HG03571 (cell line): ENCODE results near the gene BRF1.
"Not testable (repeated sequence)": the region's sequence is repeated elsewhere in the genome, so short reads cannot be mapped to it uniquely, and the experiment has no call there.

Experiments used
- ATAC-seq: cut with Tn5 transposase; IDR thresholded peaks from one replicate; pipeline ENCODE4 v1.9.1; 2021; ENCODE audit not compliant: unreplicated experiment

The BRF1 gene

DNA sequence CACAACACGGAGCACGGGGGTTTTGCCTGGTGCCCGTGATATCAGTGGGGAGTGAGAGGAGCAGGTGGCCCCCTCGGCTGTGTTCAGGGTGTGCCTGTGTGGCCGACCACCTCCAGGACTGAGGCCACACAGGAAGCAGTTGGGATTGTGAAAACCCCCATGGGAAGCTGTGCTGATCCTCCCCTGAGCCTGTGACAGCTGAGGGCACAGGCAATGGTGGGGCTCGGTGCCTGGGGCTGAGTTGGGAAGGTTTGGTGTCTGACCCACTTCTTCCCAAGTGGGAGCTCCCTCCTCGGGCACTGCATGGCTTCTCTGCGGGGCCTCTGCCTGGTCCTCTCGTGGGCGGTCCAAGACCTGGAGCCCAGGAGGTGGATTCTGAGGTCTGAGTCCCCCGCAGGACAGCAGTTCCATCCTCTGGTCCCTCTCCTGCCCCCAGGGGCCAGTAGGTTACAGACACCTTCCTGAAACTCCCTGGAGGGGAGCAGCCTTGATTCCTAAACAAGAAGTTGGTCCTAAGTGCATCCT is 31.6 kb upstream of the BRF1 start:
- ATAC-seq, result no peak

DNA sequence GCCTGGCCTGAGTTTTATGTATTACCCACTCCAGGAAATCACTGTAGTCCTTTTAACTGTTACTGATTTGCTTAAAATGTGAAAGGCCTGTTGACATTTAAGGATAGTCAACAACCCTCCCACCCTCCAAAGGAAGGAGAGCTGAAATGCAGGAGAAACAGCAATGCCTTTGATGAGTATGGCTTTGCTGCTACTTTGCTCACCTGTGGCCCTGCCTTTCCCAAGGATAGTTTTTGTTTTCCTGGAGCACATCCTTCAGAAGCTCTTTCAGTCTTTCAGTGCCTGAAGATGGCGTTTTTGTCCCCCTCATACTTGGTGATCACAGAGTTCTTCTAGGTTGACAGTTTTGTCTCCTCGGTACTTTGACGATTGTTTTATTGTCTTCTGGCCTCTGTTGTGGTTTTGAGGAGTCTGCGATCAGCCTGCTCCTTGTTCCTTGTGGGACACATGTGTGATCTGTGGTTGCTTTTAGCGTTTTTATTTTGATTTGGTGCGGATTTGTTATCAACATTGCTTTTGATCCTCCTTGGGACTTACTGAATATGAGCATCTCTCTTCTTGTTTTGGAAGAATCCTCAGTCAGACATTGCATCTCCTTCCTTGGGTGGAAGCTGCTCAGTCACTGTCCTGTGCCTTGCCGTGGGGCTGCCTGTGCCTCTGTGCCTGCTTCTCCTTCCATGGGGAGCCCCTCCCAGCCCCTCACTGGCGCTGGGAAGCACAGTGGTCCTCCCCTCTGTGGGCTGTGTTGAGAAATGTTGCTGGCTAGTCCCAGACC is 31.0 kb upstream of the BRF1 start:
- no peak for ATAC-seq

DNA sequence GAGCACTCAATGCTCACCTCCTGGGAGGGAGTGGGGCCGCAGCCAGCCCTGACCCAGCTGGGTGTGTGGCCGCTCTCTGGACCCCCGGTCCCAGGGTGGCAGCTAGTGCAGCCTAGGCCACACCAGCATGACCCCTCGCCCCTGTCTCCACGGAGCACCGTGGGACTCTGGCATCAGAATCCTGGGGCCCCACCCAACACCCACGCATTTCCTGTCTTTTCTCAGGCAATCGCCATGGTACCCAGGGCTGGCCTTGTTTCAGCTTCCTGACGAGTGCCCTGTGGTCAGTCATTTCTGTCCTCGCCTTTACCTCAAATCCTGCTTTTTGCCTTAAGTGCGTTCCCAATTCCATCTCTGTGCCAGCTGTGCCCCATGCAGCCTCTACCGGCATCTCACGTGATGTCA is 29.7 kb upstream of the BRF1 start:
- no peak for ATAC-seq

DNA sequence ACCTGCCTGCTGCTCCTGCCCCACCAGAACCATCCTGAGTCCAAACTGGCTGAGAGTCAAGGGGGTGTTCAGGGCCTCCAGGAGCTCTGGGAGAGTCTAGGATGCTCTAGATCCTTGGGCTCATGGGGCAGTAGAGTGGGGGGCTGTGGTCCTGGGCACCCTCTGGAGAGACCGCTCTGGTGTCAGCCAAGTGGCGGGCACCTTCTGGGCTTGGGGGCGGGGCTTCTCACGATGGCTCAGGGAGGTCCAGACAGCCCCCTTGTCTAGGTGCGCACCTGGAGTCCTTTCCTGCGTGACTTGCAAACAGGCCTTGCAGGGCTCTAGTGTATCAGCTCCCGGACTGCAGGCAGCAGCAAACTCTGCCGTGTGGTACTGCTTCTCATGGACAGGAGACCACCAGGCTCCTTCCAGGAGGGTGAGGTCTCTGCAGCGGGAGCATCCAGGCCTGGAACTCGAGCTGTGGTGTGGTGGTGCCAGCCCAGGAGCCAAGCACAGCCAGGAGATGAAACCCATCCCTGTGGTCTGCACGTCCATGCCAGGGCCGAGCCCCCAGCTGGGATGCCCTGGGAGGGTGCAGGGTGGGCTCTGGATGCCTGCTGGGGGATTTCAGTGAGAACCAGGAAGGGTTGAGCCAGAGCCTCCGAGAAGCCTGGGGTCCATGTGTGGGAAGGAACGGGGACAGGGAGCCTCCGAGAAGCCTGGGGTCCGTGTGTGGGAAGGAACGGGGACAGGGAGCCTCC is 28.8 kb upstream of the BRF1 start:
- ATAC-seq, result no peak

DNA sequence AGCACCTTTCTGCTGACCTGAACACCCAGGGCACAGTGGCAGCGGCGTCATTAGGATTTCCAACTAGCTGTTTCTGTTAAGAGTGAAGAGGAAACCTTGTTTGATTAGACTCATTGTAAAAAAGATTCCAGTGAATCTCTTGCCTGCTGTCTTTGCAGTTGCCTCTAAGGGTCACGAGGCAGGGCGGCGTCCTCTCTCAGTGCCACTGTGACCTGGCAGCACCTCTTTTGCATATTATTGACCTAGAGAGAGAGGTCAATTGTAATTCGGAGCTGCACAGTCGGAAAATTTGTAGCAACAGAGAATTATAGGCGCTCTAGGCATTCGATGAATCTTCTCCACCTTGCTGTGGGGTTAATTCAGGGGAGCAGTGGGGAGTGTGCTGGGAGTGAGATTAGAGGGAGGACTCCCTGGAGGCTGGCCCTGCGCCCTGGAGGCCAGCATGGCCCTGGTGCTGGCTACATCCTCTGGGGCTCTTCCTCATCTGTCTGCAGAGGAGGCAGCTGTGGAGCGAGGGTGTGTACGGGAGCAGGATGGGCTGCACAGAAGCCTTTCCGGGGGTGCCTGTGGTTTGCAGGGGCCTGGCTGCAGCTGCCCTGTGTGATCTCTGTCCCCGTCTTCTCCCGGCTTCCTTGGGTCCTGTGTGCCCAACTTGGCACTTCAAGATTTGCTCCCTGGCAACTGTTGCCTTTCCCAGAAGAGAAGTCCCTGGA is 28.0 kb upstream of the BRF1 start:
- ATAC-seq, result no peak

DNA sequence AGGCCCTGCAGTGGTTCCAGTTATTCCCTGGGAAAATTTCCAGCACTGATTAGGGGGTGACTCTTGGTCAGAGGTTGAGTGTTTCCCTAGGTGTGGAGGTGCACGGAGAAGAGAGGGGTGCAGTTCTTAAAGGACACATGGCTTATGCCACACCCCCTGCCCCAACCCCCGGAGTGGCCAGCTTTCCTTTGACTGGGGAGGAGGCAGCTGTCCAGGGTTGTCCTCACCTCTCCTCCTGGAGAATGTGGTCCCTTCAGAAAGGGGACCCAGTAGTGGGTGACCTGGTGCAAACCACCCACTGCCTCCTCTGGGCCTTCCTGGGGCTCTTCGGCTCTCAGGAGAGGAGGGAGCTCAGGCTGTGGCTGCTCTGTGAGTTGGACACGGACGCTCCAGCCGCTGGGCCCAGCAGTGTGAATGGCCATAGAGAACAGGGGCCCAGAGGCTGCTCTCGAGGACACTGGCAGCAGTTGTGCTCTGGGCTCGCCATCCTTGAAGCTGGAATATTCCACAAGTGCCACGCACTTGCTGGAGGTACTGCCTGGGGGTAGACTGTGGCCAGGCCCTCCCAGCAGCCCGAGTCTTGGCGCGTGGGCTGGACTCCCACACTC is 27.4 kb upstream of the BRF1 start:
- no peak for ATAC-seq

DNA sequence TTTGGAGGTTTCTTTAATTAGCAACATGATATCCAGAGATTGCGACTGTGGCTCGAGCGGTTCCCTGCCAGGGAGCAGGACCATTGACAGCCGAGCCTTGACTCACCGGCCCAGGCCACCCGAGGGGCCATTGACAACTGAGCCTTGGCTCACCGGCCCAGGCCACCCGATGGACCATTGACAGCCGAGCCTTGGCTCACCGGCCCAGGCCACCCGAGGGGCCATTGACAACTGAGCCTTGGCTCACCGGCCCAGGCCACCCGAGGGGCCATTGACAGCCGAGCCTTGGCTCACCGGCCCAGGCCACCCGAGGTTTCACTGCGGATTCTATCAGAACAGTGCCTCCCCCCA is 26.9 kb upstream of the BRF1 start:
- ATAC-seq, result not testable (repeated sequence)

DNA sequence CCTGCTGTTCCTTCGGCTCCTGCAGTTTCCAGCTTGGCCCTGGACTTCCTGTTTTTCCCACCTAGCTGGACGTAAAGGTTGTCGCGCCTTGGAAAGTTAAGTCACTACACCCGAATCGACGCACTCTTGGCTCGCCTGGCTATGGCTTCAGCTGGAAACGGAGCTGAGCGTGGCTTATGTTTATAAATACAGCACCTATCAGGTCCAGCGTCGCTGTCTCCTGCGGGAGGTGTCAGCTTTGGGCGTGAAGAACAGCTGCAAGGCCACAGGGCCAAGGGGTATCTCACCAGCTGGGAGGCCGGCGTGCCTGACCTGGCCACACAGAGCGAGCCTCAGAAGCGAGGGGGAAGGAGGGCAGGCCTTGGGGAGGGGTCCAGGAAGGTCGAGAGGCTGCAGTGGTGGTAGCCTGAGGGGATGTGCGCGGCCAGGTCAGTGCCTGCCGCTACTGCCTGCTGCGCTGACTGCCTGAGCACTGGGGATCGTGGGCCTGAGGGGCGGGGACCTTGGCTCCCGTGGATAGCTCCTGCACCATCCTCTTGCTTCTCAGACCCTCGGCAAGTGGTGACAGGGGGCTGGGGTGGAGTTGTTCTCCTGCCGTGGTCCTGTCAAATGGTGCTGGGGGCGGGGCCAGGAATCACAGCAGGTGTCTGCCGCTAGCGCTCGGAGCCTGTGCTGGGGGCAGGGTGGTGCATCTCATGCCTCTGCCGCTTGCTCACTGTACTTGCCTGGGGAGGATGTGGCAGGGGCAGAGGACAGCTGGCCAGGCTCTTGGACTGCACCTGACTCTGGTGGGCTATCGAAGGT is 26.3 kb upstream of the BRF1 start:
- ATAC-seq, result no peak

DNA sequence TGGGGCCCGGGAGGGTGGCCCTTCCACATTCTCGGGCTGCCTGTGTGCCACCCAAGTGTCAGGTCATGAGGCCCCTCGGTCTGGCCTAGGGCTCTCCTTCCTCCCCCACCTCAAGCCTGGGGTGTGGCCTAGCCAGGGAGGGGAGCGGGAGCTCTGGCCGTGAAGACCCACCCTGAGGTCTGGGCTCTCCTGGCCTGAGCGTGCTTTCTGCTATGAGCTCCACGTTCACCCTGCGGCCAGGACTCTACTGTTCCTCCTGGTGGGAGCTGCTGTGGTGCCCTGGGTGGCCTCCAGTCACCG is 25.7 kb upstream of the BRF1 start:
- no peak for ATAC-seq

DNA sequence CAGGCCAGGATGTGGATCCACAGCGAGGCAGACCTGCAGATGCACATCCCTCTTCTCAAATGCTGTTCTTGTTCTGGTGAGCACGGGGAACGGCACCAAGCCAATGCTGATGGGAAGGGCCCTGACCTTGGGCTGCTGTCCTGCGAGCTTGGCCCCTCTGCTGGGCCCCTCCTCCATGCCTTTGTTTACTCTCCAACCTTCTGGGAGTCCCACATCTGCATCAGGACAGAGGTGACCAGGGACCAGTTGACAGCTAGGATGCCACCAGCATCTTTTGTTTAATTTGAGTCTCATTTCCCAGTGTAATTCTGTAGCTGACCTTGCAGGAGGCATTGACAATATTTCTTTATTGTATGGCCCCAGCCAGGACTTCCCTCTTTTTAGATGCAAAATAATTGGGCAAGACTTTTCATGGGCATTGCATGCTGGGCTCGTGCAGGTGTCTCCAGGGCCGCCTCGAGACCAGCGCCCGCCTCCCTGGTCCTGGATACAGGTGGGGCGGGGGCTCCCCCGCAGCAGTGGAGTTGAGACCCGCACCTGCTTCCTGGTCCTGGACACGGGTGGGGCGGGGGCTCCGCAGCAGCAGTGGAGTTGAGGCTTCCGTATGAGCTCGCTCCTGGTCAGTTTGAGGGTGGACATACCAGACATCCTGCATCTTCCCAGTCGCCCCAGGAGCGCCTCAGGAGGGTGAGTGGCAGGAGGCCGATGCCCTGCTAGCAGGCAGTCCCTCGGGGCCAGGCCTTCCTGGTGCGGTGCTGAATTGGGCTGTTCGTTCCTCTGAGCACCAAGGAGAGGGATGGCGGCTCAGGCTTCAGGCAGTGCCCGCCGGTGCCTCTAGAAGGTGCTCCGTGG is 25.1 kb upstream of the BRF1 start:
- no peak for ATAC-seq

DNA sequence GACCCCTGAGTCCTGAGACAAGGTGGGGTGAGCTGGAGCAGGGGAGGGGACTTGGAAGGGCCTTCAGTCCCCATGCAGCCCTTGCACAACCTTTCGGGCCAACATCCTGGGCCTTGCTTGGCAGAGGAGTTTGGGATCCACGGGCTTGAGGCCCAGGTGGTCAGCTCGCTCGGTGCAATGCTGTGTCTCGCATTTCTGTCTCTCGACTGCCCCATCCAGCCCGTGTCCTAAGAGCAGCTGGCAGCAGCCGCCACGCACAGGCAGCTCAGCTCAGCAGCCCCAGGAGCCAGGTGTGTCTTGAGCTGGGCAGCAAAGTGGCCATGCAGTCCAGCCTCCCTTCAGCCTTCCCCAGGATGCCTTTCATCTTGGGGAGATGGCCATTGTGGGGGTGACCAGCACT is 24.5 kb upstream of the BRF1 start:
- ATAC-seq, result no peak

DNA sequence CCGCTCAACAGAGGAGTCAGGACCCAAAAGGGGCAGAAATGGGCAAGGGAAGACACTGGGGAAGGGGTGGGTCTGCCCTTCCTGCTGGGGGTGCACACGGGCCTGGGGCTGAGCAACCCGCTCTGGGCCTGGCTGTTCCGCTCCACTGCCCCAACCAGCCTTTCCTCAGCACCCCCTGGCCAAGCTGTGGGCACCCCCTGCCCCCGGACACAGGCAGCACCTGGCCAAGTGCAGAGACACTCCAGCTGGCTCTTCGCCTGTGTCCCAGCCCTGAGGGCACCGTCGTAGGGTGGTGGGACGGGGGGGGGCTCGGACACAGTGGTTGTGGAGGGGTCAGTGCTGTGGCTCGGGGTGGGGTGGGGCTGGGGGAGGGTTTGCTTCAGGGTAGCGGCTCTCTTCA is 24.1 kb upstream of the BRF1 start:
- ATAC-seq, result no peak

DNA sequence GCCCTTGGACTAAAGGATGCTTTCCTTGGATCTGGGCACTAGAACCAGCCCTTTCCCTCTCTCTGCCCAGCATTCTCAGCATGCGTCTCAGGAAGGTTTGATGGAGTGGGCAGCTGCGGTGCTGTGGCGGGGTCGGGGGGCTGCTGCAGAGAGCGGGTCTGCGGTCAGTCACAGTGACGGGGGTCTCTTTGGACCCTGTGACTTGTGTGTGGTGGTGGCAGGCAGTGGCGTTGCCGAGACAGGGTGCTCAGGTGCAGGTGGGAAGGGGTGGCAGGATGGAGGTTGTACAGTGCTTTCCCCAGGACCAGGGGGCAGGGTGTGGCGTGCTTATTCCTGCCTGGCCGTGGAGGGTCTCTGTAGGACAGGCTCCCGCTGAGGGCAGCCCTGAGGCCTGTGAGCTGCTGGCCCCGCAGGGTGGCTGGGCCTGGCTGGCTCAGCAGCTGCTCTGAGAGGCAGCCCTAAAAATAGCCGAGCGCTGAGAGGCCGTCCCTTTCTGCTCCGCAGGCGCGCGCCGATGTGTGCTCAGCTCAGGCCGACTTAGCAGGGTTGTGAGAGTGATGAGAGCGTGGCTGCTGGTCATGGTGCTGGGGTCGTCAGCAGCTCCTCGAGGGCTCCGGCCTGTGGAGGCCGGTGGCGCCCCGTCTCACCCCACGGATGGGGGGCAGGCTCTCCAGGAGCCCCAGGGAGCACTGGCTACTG is 23.4 kb upstream of the BRF1 start:
- no peak for ATAC-seq

DNA sequence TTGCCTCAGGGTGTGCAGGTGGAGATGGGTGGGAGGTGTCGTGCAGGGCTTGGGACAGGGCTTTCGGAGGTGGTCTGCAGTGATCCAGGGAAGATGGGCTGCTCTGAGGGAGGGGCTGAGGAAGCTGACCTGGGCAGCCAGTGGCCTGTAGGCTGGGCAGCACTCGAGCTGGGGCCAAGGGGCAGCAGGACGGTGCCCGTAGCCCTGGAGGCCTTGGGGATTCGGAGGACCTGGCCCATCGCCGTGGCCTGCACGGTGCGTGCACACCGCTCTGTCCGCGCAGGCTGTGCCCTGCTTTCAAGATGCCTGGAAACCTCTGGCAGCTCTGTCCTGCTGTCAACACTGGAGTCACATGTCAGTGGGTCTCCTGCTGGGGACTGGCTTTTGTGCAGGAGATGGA is 22.9 kb upstream of the BRF1 start:
- no peak for ATAC-seq

DNA sequence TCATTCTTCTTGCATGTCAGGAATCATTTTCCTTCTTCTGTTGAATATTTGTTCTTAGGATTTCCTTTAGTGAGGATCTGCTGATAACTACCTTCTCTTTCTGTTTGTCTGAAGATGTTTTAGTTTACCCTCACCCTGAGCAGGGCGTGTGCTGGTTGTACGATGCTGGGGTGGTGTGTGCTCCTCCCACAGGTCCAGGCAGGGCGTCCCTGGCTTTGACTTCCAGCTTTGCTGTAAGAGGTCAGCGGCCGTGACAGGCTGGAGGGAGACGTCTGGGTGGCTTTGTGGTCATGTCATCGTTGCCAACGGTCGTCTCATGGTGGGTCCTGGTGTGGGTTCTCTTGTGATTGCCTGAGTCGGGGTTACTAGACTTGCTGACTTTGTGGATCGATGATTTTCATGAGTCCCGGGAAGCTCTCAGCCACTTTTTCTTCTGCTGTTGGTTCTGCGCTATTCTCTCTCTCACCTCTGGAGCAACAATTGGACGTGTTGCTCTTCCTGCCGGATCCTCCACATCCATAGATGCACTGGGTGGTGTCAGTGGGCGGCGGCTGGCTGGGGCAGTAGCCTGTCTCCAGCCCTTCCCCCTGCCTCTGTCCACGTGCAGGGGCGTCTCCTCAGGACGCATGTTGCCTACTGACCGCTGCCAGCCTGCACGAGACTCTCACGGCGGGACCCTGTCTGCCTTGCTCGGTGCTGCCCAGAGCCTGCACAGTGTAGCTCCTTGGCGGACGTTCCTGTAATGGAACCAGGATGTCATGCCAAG is 22.2 kb upstream of the BRF1 start:
- ATAC-seq, result no peak

DNA sequence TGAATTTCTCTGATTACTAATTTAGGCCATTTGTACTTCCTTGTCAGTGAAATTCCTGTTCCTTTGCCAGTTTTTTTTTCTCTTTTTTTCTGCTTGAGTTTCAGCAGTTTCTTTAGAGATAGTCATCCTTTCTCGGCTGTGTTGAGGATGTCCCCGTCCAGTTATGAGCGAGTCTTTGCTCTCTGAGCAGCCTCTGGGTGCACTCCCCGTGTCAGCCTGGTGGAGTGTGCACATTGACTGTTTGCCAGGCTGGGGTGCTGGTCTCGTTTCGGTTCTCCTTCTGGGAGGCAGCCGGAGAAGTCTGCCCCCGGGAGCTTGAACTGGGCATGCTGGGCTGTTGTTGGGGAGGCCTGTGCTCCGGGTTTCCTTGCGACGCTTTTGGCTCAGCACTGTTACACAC is 16.7 kb upstream of the BRF1 start:
- ATAC-seq, result no peak

DNA sequence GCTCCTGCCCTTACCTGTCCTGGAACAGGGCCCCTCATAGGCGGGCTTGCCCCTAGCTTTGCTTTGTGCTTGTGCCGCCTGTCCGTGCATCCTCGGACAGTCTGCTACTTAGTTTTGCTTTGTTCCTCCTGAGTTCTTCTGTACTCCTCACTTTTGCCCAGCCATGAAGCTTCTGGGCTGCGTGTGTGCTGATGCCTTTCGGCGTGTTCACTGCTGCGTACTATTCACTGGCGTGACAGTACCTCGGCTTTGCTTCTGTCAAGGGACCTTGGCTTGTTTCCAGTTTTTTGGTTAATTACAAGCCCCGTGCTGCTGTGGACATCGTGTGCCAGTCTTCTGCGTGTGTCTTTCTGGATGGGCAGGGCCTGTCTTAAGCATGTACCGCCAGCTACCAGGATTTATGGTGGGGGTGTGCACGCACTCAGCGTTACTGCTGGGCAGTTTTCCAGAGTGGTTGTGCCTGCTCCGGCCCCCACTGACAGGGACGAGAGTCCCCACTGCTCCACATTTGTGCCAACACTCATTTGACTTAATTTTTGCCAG is 16.2 kb upstream of the BRF1 start:
- ATAC-seq, result no peak

DNA sequence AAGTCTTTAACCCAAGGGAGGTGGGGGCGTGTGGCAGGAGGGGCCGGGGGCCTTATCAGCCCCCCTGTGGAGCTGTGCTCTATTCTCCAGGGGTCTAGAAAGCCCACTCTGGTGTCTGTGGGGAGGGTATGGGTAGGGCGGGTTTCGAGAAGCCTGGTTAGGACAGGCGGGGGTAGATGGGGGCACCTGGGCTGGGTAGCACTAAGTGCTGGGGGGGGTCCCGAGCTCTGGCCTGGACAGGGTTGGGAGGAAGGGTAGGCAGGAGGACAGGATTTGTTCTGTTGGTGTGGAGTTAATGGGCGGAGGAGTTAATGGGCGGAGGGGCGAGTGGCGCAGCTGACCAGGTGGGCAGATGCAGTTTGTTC is 15.8 kb upstream of the BRF1 start:
- ATAC-seq, result no peak
